GM21737 (cell line): ENCODE data around the gene UBE2I.

Source experiments
- ATAC-seq: cut with Tn5 transposase; IDR thresholded peaks from one replicate; pipeline ENCODE4 v1.9.1; 2021; ENCODE audit warnings: mild to moderate bottlenecking, moderate library complexity; ENCODE audit not compliant: unreplicated experiment

Gene UBE2I

DNA sequence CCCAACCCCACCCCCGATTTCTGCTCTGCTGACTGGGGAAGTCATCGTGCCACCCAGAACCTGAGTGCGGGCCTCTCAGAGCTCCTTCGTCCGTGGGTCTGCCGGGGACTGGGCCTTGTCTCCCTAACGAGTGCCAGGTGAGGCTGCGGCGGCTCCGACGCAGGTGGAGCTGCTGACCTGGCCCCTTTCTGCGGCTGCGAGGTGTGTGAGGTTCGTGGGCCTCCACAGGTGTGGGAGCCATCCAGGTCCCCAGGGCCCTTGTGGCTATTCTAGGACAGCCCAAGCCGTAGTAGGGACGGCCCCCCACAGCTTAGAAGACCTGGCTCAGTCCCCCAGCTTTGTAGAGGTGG is 3.0 kb downstream of the UBE2I start:
- no peak for ATAC-seq

DNA sequence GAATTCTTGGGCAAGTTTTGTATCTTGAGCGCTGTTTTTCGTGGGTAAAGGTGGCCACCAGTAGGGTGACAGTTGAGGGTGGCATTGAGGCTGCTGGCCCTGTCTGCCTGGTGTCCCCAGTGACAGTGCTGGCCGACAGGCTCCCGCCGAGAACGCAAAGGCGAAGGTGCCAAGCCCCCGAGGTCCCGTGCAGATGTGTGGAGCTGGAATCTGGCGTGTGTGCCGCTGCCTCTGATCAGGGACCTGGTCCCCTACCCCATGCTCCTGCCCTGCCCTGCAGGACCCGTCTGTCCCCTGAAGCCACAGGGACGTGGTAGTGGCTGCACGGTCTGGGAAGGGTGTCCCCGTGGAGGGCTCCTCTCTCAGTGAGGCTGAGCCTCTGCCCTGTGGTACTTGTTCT is 3.5 kb downstream of the UBE2I start:
- no peak for ATAC-seq

GRCh38 chr16:1313721-1314369 is 4.4 kb downstream of the UBE2I start:
- ATAC-seq, result no peak

- ATAC-seq, result no peak
These were observed 5.1 kb downstream of the UBE2I start for GRCh38 chr16:1314399-1315068.

GRCh38 chr16:1315081-1316032 is 5.9 kb downstream of the UBE2I start:
- ATAC-seq, result no peak

DNA sequence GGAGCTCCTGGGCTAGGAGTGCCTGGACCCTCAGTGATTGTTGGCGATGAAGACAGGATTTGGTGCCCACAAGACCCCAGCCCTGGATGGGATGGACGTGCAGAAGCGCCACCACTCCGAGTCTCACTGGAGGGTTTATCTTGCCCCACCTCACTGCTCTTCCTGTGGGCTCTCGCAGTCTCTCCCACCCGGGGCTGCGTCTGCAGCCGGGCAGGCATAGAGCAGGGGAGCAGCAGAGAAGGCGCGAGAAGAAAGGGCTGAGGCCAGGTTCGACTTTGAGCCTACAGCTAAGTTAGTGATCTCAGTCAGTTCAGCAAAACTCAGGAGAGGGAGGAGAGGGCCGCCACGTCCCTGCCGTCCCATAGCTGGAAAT is 6.6 kb downstream of the UBE2I start:
- no peak for ATAC-seq

DNA sequence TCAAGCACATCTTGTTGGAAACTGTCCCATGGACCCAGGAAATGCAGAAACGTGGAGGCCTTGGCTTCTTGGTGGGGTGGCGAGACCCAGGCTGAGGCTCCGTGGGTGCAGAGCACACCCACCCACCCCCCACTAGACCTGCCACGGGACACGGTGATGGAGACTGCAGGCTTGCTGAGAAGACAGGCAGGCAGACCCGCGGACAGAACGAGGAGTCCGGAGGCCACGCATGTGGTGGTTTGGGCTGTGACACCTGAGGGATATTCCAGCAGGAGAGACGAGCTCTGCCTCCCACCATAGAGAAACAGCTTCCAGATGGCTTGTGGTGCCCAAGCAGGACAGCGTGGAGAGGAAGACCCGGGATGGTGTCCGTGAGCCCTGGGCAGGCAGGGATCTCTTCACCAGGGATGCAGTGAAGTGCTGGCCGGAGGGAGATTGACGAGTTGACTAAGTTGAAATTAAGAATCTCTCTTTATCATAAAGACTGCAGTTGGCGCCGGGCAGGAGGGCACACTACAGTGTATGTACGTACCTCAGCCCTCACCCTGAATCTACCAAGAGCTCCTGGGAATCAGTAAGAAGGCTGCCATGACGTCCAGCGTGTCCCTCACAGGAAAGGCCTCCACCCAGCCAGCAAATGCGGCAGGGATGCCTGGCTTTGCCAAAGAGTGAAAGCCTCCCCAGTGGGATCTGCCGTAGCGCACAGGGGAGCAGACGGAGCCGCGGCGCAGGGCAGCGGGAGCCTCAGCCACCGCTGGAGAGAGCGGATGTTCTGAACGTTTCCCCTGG is 8.2 kb downstream of the UBE2I start:
- no peak for ATAC-seq

GRCh38 chr16:1318268-1318545 is 8.8 kb downstream of the UBE2I start:
- ATAC-seq, result no peak

GRCh38 chr16:1319041-1319440 is 9.6 kb downstream of the UBE2I start:
- ATAC-seq, result no peak

DNA sequence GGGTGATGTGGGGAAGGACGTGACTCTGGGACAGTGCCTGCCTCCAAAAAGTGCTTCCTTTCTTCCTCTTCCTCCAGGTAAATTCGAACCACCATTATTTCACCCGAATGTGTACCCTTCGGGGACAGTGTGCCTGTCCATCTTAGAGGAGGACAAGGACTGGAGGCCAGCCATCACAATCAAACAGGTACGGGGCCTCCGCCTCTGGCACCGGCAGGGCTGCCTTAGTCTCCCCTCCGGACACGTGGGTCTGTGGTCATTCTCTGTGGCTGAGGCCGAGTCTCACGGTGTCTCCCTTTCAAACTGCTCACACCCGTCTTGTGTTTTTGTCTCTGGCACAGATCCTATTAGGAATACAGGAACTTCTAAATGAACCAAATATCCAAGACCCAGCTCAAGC is 10.7 kb downstream of the UBE2I start:
- no peak for ATAC-seq

- no peak for ATAC-seq
These were observed 11.3 kb downstream of the UBE2I start for GRCh38 chr16:1320658-1321240.

GRCh38 chr16:1322407-1322806 is 13.0 kb downstream of the UBE2I start:
- ATAC-seq, result no peak

DNA sequence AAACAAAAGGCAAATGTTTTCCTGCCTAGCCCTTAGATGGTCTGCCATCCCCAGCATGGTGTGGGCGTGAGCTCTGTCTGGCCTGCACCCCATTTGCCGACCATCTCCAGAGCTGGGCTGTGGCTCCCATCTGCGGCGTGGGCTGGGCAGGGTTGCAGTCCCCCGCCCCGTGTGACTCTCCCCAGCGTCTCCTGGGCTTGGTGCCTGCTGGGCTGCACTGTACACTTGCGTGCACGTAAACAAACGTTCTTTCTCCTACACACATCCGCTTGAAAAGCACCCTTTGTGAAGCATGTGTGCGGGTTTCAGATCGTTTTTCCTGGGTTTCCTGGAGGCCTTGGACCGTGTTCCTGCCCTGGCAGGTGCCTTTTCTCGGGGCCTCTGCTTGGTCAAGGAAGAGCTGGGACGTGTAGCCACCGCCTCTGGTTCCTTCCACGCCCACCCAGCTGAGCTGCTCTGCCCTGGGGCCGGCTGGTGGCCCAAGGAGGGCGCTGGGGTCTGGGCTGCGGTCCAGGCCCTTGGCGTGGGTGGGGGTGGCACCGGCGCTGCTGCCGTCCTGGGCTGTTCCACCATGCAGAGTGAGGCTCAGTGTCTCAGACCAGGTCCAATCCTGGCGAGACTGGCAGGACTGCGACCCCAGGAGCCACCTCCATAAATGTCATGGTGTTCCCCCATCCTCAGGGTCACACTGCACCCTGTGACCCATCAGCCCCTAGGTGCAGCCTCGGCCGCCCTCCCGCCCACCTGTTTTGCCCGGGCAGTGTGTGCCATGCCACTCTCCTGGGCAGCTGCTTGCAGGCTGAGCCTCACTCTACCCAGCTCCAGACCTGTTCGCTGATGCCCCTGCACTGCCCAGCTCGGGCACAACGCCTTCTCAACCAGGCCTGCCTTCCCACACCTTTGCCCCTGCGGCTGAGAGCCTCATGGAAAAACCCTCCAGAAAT is 14.1 kb downstream of the UBE2I start:
- no peak for ATAC-seq

GRCh38 chr16:1324286-1324826 is 14.9 kb downstream of the UBE2I start:
- ATAC-seq, result no peak

DNA sequence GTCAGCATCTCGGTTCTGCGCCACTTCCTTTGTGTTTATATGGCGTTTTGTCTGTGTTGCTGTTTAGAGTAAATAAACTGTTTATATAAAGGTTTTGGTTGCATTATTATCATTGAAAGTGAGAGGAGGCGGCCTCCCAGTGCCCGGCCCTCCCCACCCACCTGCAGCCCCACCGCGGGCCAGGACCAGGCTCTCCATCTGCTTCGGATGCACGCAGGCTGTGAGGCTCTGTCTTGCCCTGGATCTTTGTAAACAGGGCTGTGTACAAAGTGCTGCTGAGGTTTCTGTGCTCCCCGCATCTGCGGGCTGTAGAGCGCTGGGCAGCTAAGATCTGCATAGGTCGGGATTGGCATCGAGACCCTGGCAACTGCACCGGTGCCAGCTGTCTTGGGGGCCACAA is 15.8 kb downstream of the UBE2I start:
- ATAC-seq, result no peak

GRCh38 chr16:1325673-1326371 is 16.4 kb downstream of the UBE2I start:
- no peak for ATAC-seq

GRCh38 chr16:1326391-1326790 is 17.0 kb downstream of the UBE2I start:
- ATAC-seq, result no peak

GRCh38 chr16:1326946-1327618 is 17.6 kb downstream of the UBE2I start:
- ATAC-seq, result no peak

- ATAC-seq, result no peak
These were observed 18.1 kb downstream of the UBE2I start for GRCh38 chr16:1327619-1327947.
